Ovary (tissue), 9 donors: Measurements from ENCODE around the gene GABRB1. TPM values are rescaled to one million over a fixed set of nuclear protein-coding genes. Genes with fewer than 3 reads are reported as not detected.

Source experiments
- DNase-seq, 5 donors: peaks; one replicate each; pipeline ENCODE4 v3.0.0-alpha.2; 2019 to 2020
- H3K27ac ChIP-seq, 2 donors: fragments of 200-600 bp; one replicate each; pipeline versions ENCODE4 v1.5.1 to v1.8.0; 2019 to 2022
- H3K27me3 ChIP-seq: fragments of 200-600 bp; one replicate; pipeline ENCODE4 v1.8.0; 2022
- H3K36me3 ChIP-seq: fragments of 200-600 bp; sonication (generic); one replicate; pipeline ENCODE4 v1.5.1; 2019
- H3K4me1 ChIP-seq: one replicate; pipeline ENCODE4 v1.8.1; 2013; ENCODE audit warnings: mild to moderate bottlenecking, moderate library complexity; ENCODE audit not compliant: insufficient read depth
- H3K4me3 ChIP-seq: fragments of 200-600 bp; sonication (generic); one replicate; pipeline ENCODE4 v1.5.1; 2017
- H3K9me3 ChIP-seq, 2 donors: fragments of 200-600 bp in 1 of 2; sonication (generic) in 1 of 2; one replicate each; pipeline versions ENCODE4 v1.5.1 to v1.8.1; 2013 to 2019; ENCODE audit warnings: mild to moderate bottlenecking in 1 of 2, moderate library complexity in 1 of 2
- CTCF ChIP-seq, 3 donors: fragments of 450-650 bp in 2 of 3; fragments of 200-600 bp in 1 of 3; IDR thresholded peaks; one replicate each; pipeline versions ENCODE4 v1.5.1 to v1.8.0; 2016 to 2022; ENCODE audit warnings: antibody characterized with exemption in 3 of 3, mild to moderate bottlenecking in 1 of 3
- EP300 ChIP-seq: sonication (generic); formaldehyde crosslinking; IDR thresholded peaks from one replicate; pipeline ENCODE4 v1.6.1; 2017; ENCODE audit warnings: antibody characterized with exemption
- POLR2A ChIP-seq: fragments of 450-650 bp; IDR thresholded peaks from one replicate; pipeline ENCODE4 v1.6.1; 2017; ENCODE audit warnings: antibody characterized with exemption, mild to moderate bottlenecking, moderate library complexity
- WGBS, 3 donors: extraction: QIAGEN DNeasy Blood & Tissue Kit in 1 of 3; methylation state at CpG; one replicate each; pipeline versions ENCODE4 v1.1.5 to v1.1.7; 2013 to 2017; 5-methylcytosine and 5-hydroxymethylcytosine counted together
- intact Hi-C, 4 donors: fragments of 100-400 bp; cut with DNase I; formaldehyde crosslinking; loops; one replicate each; pipeline versions ENCODE4 v1.11.0 to v1.15.1; 2022 to 2023
- polyA plus RNA-seq, 2 donors: library from polyadenylated mRNA; stranded (reverse); fragments of 200-250 nt in 1 of 2; fragments of 350-450 nt in 1 of 2; fragmentation: Illumina TruSeq in 1 of 2; extraction: RNeasy Lipid Tissue Mini Kit (QIAGEN cat#74804) in 1 of 2; gene quantifications; one replicate each; pipeline ENCODE4 v1.2.3, GENCODE V29; 2013 to 2014
- total RNA-seq, 7 donors: library from RNA; depleted of rRNA in 2 of 7; stranded (reverse); fragments of >200 nt in 2 of 7; fragmentation: NEBNext Ultra II Directional in 3 of 7; extraction: Animal tissue kit (Norgen Biotek cat#: 25700) in 3 of 7; gene quantifications; one replicate each; pipeline versions ENCODE4 v1.1.0 to v1.2.4, GENCODE V29; 2016 to 2023
- donor health status: DM: no; HTN: no; CAD: no; lungs with moderate emphysema.
- donor health status: DM: no; HTN: no; CAD: no.
- donor health status: Bipolar disorder and iron deficiency.
- donor health status: DM: yes; HTN: yes; CAD: no.
- donor health status: DM: no; HTN: no; CAD: no.
- donor health status: DM: yes; HTN: yes; CAD: no.

GABRB1 gene
- total and polyA plus RNA-seq, 9 donors: 0.23 to 0.43 TPM; not detected in 7

DNA sequence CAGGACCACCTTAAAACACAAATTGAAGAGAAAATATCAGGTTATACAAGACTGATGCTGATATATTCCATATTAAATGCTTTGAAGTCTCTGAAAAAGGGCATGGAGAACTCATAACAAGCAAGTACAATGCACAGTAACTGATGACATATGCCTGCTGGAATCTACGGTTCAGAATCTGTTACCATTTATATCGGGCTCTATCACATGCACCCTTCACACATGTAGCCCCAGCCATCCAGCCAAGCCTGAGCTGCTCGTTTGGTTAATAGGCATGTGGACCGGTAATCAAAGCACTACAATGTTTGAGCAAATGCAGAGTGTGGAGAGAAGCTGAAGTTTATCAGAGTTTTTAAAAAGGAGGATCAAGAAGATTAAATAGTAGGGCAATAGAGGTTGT is 420.3 kb downstream of the GABRB1 start:
- intact Hi-C loops: no loop called here
- Histone ChIP-seq H3K27ac (no peak overlapping the region), H3K9me3 (no peaks in the 10 kb centered on the region), H3K4me3 (no peak overlapping the region), H3K4me1 (no peaks in the 10 kb centered on the region), H3K36me3 (no peaks in the 10 kb centered on the region), H3K27me3 (no peaks in the 10 kb centered on the region)
- WGBS, 3 donors: 22 to 56% (median 31%) methylated on average over 4 of the region's 4 CpGs
- DNase-seq: no peak
- no peak for TF ChIP-seq CTCF (IDR thresholded peaks at IDR 0.05)
- no peak for TF ChIP-seq EP300
- no peak for TF ChIP-seq POLR2A

GRCh38 chr4:47462799-47463234 is 431.4 kb downstream of the GABRB1 start:
- no peaks in the 10 kb centered on the region for H3K36me3 ChIP-seq
- H3K27me3 ChIP-seq: no peaks in the 10 kb centered on the region
- no peak for TF ChIP-seq EP300
- TF ChIP-seq CTCF (IDR thresholded peaks at IDR 0.05): no peak
- TF ChIP-seq POLR2A: no peak
- no peak for DNase-seq
- H3K27ac ChIP-seq: peak overlapping the region; percentile 59 to 73
- intact Hi-C loops: no loop called here
- H3K9me3 ChIP-seq: no peaks in the 10 kb centered on the region
- H3K4me1 ChIP-seq: no peaks in the 10 kb centered on the region
- WGBS, 3 donors: 6 to 7% (median 6%) methylated on average over 6 of the region's 6 CpGs
- H3K4me3 ChIP-seq: peak overlapping the region; percentile 69

GRCh38 chr4:47463235-47463956 is 432.0 kb downstream of the GABRB1 start, which contains the start of gene COMMD8:
Gene COMMD8, minus strand, starts transcription at chr4:47463702. Its CDS starts 51 bp downstream, at chr4:47463651.
- no peaks in the 10 kb centered on the region for H3K4me1 ChIP-seq

DNA sequence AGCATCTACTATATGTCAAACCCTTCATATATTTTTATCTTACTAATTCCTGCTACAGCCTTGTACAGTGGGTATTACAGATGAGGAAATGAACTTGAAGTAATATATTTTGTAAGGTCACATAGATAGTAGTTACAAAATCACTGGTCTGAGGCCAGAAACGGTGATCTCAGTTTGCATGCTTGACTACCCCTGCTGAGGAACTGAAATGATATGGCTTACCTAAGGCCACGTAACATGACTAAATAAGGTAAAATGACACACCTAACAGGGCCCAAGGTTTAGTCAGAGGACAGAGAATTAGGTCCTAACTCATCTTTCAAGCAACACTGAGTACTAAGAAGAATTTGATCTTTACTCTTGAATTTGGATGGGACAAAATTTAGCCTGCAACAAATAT is 433.6 kb downstream of the GABRB1 start:
- no peak overlapping the region for H3K4me3 ChIP-seq
- 71 to 81% (median 78%) methylated on average over 2 of the region's 2 CpGs for WGBS, 3 donors
- intact Hi-C loops: no loop called here
- H3K4me1 ChIP-seq: no peaks in the 10 kb centered on the region
- TF ChIP-seq EP300 (no peak), POLR2A (no peak), CTCF (IDR thresholded peaks at IDR 0.05) (no peak)
- no peaks in the 10 kb centered on the region for H3K27me3 ChIP-seq
- no peaks in the 10 kb centered on the region for H3K9me3 ChIP-seq
- no peak overlapping the region for H3K27ac ChIP-seq
- no peak for DNase-seq
- no peaks in the 10 kb centered on the region for H3K36me3 ChIP-seq

More at GRCh38 chr4:47463235-47463956, 432.0 kb downstream of the GABRB1 start, which contains the start of gene COMMD8:
- H3K27ac ChIP-seq: peak within 1 kb of the TSS; percentile 59 to 73
- intact Hi-C loops: no loop called here
- no peaks in the 10 kb centered on the region for H3K27me3 ChIP-seq
- TF ChIP-seq EP300 (no peak), POLR2A (peak; percentile 51), CTCF (IDR thresholded peaks at IDR 0.05) (peak; percentile 17 to 71 (median 61))
- peak; percentile 95 to 97 (median 97) for DNase-seq
- H3K9me3 ChIP-seq: no peaks in the 10 kb centered on the region
- 0 to 1% (median 0%) methylated on average over 51 of the region's 51 CpGs for WGBS, 3 donors
- peak within 1 kb of the TSS; percentile 69 for H3K4me3 ChIP-seq
- H3K36me3 ChIP-seq: no peaks in the 10 kb centered on the region
